GM19351 (cell line): ENCODE results near the gene TUSC2.
A peak's percentile ranks its signal among the peaks of the same experiment; 100 is the strongest.
"Not testable (repeated sequence)": the region's sequence is repeated elsewhere in the genome, so short reads cannot be mapped to it uniquely, and the experiment has no call there.

Experiments
- ATAC-seq: cut with Tn5 transposase; IDR thresholded peaks from one replicate; pipeline ENCODE4 v1.9.1; 2021; ENCODE audit warnings: mild to moderate bottlenecking, moderate library complexity; ENCODE audit not compliant: unreplicated experiment

TUSC2 gene

DNA sequence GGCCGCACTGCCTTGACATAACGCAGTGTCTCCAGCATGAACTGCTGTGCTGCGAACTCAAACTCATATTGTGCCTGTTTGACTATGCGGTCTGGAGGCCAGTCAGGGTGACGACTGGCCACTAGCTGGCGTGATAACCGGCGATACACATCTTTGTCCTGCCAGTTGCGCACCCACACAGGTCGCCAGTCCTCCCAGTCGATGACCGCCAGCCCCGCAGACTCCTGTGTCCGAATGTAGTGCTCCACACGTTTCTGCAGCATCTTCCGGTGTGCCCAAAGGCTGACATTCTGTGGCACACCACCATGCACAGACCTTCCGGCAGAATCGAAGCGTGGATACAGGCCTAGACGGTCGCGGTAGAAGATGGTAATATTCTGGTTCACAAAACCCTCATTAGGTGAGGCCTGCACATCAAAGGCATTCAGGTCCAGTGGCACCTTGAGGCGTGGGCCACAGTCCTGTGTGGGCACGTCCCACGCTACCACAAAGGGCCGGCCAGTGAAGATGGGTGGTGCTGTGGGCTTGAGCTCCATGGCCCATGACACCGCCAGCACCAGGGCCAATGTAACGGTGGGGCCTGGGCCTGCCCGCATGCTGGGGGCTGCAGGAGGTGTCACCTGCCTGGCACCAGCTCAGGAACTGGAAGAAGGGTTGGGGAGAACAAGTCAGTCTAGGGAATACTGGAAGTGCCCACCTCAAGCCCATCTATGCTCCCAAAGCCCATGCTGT, 8.0 kb downstream of the TUSC2 start:
- ATAC-seq: no peak

DNA sequence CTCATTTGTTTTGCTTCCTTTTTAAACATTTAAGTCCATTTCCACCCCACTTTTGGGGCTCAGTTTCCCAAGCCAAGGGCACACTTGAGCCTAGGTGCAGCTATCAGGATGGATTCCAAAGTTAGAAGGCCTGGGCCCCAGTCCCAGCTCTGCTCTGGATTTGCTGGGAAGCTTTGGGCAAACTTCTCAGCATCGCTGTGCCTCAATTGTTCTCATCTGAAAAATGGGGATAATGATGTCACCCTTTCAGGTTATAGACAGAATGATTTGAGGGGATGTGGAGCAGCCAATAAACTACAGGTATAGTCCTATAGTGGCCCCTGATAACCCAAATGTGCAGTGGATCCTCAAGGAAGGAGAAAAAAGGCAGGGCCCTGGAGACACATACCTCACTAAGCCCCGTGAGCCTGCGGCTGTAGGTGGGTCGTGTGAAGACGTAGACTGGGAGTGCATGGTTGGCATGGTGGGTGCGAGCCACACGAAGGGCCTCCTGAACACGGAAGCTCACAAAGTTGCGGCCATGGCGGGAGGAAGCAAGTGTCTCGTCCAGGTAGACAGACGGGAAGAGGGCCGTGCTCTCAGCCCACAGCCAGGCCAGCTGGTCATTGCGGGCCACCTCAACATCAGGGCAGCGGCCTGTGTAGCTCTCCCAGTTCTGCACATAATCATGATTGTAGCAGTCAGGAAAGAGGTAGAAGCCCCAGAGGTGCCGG, 8.7 kb downstream of the TUSC2 start:
- ATAC-seq: no peak

DNA sequence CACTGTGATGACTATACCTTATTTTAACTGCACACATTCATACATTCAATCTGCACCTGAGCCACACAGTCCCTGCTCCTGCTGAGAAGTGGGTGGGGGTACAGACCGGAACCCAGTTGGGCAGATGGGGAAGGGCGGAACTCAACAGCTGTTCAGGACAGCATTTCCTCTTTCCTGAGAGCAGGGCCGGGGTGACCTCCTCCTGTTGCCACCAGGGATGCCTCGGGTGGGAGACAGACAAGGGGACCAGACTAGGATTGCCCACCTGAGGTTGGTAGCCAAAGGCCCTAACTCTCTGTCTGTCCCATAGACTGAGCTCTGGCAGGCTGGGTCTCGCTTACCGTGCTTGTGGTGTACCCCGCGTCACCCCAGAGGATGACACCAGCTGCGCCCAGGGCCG, 9.4 kb downstream of the TUSC2 start:
- no peak for ATAC-seq

DNA sequence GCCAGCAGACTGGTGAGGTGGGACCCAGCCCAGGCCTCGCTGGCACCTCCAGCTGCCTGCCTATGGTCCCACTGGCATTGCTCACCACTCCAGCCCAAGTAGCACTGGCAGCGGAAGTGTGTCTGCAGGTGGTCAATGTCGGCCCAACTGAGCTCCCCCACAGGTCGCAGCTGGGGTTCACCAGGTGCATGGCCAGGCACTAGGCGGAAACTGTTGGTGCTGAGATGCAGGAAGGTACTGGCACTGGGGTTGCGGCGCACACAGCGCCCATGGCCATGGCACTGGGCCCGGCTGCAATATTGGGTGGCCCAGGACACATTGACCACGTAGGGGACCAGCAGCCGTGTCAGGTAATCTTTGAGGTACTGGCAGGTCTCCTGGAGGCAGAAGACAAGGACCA, 9.9 kb downstream of the TUSC2 start:
- ATAC-seq: no peak

DNA sequence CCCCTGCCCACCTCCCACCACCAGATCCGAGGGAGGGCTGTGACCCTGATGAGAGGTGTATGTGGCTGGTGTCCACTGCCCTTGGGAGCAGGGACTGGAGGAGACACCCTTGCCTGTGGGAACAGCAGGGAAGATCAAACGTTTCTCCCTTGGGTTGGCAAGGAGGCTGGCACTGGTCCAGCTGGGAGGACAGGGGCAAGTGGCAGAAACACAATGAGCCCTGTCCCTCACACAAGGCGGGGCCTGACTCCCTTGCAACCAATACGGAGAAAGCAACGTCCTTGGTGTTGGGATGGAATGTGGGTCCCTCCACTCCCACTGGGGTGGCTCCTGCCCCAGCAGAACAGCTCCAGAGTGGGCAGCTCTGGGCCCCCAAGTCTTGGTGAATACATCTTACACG, 10.7 kb downstream of the TUSC2 start:
- no peak for ATAC-seq

DNA sequence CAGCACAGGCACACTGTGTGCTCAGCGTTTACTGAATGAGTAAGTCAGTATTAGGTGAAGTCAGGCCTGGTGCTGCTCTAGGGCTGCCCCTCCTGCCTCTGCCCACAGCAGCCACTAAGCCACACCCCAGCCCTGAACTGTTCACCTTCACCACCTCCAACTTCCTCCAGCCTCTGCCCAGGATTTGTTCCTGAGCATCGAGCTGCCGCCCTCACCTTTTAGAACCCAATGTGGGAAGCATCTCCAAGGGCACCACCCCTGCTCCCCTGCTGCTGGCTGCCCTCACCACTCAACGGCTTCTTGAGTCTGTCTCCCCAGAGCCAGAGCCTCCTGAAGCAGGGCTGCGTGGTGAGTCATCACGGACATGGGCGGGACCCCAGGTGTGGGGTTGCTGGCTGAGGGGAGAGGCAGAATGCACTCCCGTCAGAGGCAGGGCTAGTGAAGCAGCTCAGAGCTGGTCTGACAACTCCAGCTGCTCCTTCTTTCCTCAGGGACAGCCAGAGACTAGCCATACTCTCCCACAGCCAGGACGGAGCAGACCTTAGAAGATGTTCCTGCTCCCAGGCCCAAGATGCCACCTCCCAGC, 11.3 kb downstream of the TUSC2 start:
- ATAC-seq: peak; percentile 46

DNA sequence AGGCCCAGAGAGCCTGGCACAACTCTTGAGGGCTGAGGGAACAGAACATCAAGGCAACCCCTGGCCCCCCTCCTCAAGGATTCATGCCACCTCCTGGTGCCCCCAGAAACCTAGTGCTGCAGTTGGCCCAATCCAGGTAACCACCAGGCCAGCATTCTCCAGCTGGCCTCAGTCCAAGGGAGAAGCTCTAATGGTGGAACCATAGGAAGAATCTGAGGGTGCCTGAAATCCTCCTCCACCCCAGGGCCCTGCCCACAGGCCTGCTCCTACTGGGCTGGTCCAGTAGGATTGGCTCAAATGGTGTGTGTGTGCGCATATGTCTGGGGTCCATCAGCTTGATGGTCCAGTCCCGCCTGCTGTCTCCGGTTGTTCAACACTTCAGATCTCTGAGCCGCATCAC, 13.2 kb downstream of the TUSC2 start:
- ATAC-seq: no peak

DNA sequence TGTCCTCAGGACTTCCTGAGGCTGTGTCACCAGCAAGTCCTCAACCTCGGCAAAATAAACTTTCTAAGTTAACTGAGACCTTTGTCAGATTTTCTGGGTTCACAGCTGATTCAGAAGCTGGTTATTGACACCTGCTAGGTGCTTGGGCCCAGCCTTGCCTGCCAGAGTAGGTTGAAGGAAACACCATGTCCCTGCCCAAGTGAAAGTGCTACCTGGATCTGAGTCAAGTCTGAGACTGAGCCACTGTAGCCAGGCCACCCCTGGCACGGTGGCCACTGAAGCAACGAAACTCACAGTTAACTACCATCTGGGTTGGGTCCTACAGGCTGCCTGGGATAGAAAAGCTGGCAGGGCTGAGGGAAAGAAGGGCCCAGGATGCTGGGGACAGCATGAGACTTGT, 13.7 kb downstream of the TUSC2 start:
- ATAC-seq: no peak

DNA sequence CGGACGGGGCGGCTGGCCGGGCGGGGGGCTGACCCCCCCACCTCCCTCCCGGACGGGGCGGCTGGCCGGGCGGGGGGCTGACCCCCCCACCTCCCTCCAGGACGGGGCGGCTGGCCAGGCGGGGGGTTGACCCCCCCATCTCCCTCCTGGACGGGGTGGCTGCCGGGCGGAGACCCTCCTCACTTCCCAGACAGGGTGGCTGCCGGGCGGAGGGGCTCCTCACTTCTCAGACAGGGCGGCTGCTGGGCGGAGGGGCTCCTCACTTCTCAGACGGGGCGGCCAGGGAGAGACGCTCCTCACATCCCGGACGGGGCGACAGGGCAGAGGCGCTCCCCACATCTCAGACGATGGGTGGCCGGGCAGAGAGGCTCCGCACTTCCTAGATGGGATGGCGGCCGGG, 16.0 kb downstream of the TUSC2 start:
- not testable (repeated sequence) for ATAC-seq

DNA sequence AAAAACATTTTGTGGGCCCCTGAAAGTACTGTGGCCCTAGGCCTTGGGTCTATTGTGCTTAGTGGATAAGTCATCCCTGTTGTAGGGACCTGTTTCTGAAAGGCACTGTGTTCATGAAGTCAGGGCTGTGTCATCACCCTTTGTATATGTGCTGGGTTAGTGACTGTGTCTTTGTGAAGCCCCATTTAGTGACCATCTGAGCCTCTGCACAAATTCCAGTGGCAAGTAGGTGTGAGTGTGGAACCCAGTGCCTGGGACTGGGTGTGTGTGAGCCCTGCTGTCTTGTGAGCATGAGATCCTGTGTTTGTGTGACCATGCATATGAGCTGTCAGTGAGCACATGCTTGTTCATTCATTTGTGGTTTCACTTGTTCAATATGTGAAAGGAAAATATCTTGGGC, 23.4 kb downstream of the TUSC2 start:
- ATAC-seq: no peak

DNA sequence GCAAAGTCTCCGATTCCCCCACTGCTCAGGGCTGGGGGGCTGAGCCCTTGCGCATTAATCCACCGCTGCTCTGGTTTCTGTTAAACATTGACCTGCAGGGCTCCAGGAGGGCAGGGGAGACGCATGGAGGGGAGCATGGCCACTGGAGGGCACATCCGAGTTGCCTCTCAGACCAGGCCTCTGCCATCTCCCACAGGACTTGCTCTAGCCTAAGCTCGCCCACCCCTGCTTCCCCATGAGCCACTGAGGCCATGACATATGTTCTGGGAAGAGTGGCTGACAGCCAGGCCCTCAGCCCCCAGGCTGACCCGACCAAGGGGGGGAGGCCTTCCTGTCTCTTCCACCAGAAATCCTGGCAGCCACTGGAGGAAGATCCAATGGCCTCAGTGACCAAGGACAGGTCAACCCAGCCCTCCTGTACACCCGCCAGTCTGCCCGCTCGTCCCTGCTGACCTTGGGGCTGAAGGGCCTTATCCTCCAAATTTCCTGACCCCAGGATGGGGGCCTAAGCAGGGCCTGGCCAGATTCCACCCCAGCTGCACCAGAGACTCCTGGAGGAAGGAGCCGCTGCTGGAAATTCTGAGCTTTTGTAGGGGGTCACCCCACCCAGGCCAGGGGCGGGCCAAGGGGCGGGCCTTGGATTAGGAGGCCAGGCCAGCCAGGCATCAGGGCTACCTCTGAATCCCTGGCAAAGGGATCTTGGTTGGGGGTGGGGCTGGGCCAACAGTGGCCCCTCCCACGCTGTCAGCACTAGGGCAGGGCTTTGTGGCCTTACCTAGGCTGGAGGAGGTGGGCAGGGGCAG, 24.8 kb downstream of the TUSC2 start, which contains the start of gene HYAL1:
HYAL1 (minus strand) TSS at position 562 of the 803 bp plus-strand sequence. CDS start 618 bp downstream, outside the sequence.
- no peak for ATAC-seq

DNA sequence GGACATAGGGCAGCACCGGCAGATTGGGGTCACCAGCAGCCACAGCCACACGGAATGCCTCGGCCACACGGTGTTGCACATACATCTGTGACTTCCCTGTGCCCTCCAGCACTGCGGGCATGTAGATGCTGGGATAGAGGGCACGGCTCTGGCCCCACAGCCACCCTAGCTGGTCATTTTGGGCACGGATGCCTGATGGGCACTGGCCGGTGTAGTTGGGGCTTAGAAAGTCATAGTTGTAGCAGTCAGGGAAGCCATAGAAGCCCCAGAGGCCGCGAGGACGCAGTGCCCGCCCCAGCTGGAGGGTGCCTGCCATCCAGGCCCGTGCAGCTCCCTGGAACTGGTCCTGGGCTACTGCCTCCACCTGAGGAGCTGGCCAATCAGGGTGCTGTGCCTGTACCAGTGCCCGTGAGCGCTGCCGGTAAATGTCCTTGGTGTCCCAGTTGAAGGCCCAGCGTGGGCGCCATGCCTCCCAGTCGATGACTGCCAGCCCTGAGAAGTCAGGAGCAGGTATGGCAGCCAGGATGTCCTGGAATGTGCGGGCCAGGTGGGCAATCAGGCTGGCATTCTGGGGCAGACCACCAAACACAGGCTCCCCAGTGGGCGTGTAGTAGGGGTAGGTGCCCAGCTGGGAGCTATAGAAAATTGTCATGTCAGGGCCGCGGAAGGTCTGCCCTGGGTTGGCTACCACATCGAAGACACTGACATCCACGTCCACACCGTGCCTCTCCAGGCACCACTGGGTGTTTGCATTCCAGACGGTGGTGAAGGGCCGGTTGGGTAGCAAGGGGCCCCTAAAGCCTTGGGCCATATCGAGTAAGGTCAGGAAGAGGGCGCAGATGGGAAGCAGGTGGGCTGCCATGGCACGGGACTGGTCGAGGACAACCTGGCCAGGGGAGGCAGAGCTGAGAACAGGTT, 25.7 kb downstream of the TUSC2 start:
- ATAC-seq: no peak

DNA sequence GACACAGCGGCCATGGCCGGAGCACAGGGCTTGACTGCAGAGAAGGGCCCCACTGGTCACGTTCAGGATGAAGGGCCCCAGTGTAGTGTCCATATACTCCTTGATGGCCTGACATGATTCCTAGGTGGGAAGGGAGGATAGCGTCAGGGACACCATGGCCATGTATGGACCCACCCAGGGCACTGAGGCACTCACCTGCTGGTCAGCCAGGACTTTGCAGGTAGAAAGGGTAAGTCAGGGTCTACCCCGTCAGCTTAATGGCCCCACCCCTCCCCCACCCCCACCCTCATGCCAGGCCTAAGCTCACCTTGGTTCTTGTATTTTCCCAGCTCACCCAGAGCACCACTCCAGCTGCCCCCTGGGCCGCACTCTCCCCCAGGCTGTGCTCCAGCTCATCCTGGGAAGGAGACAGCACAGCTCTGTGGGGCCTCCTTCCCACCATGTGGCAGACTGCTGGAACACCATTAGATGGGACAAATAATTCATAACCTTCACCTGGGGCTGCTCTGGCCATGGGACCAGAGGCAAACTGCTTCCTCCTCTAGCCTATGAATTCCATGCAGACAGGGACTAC, 27.3 kb downstream of the TUSC2 start:
- no peak for ATAC-seq

DNA sequence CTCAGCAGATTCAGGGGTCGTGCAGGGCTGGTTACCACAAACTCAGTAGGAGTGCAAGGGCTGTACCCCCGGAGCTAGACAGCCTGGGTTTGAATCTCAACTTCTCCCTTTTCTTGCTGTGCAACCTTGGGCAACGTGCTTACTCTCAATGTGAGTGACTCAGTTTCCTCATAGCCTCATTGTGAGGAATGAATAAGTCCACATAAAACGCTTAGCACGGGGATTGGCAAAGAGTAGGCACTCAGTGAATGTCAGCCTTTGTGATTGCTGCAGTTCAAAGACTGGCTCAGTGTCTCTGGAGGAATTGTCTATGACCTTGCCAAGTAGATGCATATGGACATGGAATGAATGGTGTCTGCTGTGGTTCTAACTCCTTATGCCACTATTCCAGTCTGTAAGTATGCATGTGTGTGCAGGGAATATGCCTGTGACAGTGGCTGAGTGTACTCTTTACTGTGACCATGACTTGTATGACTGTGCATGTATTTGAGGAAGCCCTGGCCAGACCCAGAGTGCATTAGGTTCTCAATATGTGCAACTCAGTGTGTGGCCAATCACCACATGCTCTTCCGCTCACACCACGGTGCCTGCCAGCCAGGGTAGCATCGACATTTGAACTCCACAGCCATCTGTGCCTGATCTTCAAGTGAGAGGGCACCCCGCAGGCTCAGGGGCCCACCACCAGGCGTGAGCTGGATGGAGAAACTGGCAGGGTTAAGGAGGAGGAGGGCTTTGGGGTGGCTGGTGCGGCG, 27.9 kb downstream of the TUSC2 start:
- no peak for ATAC-seq

DNA sequence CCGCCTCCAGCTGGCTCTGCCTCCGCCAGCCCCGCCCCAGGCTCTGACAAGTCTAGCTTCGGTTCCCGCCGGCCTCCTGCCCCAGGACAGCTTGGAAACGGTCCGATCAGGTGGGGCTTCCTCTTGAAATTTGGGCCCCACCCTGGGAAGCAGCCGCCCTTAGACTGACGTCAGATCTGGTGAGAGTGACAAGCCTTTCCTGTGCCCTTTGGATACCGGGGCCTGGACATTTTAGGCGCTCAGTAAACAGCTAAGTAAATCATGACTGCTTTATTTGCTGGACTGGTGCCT, 28.4 kb downstream of the TUSC2 start:
- ATAC-seq: no peak

DNA sequence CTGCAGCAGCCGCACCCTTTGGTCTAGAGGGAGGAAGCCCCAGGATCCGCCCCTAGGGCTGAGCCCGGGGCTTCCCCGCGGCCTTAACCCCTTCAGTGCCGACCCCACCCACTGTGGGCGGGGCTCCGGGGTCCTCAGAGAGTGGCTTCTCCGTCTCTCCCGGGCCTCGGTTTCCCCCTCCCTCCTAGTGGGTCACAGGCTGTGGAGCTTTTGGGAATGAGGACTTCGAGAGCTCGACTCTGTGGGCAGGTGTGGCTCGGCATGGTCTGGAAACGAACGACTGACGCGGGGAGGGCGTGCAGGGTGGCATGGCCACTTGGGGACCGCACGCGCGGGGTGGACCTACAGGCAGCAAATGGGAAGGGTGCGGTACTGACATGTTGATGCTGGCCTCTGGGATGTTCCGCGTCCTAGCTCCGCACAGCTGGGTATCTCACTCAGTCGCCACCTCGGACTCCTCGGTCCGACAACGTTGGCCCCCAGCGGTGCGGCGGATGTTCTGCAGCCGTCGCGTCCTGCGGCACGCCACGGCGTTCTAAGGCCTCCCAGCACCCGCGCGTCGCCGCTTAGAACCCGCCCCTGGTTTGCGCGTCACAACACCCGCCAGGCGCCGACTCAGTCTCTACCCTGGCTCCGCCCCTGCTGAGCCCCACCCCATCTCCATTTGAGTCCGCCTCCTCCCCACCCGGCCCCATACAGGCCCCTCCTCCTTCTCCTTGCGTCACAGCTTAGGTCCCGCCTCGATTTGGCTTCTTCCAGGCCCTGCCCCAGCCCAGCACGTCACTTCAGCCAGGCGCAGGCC, 29.0 kb downstream of the TUSC2 start, which contains the start of the genes HYAL3 and NAA80:
HYAL3 (minus strand) TSS at position 570 of the 802 bp plus-strand sequence. CDS start 3,803 bp downstream, outside the sequence.
NAA80 (minus strand) TSS at position 570 of the 802 bp plus-strand sequence. CDS start 1,942 bp downstream, outside the sequence.
- ATAC-seq: peak; percentile 83

DNA sequence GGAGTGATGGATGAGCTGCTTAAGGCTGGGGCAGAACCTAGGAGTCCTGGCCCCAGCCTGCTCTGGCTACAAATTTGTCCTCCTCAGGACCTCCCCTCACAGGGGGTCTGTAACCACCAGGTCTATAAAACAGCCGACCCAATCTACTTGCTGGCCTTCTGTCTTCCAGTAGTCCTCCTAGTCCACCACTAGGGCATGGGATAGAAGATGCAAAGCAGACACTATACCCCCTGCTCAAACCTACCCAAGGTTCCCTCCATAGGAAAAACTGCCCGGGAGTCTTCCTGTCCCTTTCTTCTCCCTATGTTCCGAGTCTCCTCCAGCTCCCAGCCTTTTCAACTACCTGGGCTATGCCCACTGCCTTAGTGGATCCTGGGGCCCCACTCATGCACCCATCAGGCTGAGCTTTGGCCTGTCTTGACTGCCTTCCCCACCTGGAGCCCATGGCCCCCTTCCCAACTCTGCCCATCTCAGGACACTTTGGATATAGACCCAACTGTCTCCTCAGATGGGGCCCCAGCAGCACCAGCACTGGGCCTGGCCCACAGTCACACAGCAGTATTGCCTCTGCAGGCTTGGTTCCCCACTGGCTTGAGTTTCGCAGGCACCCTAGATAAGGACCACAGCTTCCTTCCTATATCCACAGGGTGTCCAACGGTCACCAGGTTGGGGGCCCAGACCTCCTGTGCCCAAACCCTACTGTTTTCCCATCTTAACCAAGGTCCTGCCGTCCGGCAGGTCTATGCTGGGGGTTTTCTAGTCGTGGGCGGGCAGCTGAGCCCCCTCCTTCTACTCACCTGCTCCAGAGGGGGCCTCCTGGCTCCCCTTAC, 29.9 kb downstream of the TUSC2 start:
- ATAC-seq: no peak
